SK-MEL-5 (cell line): ENCODE results near the gene DNAJB9. TPM values are rescaled to one million over a fixed set of nuclear protein-coding genes. Genes with fewer than 3 reads are reported as not detected.
A peak's percentile ranks its signal among the peaks of the same experiment; 100 is the strongest.
"Not testable (repeated sequence)": the region's sequence is repeated elsewhere in the genome, so short reads cannot be mapped to it uniquely, and the experiment has no call there.

Experiments used
- DNase-seq: peaks from one replicate; pipeline ENCODE4 v3.0.0-alpha.2; 2016; ENCODE audit warnings: low read depth, low spot score
- in situ Hi-C: cut with HindIII; loops from 2 replicates; pipeline ENCODE4 v1.10.0; 2016; ENCODE audit warnings: low sequenced_read_pairs, high pct_unique_total_duplicates, low pct_unique_long_range_greater_than_20kb
- polyA plus RNA-seq, 2 experiments: library from polyadenylated mRNA; depleted of rRNA; stranded (reverse); fragments of >200 nt; gene quantifications; 2 replicates each; pipeline ENCODE4 v1.2.3, GENCODE V29; 2015
- total RNA-seq: library from RNA; depleted of rRNA; stranded (reverse); fragments of >200 nt; shearing (Covaris generic); gene quantifications from 2 replicates; pipeline ENCODE4 v1.2.3, GENCODE V29; 2014; rRNA removed

The DNAJB9 gene
- 65.9 and 77.8 TPM in 2 replicates for total RNA-seq
- polyA plus RNA-seq (2015; cell fraction: cytosol; rRNA removed): 21.7 and 32.8 TPM in 2 replicates
- 8.5 and 10.4 TPM in 2 replicates for polyA plus RNA-seq (2015; cell fraction: nucleus; rRNA removed)

GRCh38 chr7:108569381-108570145, at the start of gene DNAJB9, which contains the start of gene THAP5:
DNAJB9 (plus strand) TSS chr7:108569874; CDS start chr7:108571727, 1,853 bp downstream.
THAP5 (minus strand) TSS chr7:108569706; CDS start chr7:108569569, 137 bp downstream.
- in situ Hi-C loops: no loop called here
- peak; percentile 100 for DNase-seq

DNA sequence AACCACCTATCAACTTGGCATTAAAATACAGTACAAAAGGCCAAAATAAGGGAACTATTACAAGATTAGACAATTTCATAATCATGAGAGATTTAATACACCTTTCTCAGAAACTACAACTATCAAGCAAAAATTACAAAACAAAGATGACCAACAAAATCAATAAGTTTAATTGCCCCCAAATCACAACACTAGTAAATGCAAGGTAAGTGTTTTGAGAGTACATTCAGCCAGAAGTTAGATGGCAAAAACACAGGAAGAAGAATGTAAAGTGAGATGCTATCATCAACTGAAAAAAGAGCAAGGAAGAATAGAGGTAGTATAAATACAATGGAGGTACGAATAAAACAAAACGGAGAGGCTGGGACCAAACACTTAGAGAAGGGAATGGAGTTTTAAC, 46.9 kb upstream of the DNAJB9 start:
- in situ Hi-C loops: no loop called here
- no peak for DNase-seq

- DNase-seq: peak; percentile 92
- in situ Hi-C loops: no loop called here
Measured at GRCh38 chr7:108525327-108525984, 44.2 kb upstream of the DNAJB9 start.

DNA sequence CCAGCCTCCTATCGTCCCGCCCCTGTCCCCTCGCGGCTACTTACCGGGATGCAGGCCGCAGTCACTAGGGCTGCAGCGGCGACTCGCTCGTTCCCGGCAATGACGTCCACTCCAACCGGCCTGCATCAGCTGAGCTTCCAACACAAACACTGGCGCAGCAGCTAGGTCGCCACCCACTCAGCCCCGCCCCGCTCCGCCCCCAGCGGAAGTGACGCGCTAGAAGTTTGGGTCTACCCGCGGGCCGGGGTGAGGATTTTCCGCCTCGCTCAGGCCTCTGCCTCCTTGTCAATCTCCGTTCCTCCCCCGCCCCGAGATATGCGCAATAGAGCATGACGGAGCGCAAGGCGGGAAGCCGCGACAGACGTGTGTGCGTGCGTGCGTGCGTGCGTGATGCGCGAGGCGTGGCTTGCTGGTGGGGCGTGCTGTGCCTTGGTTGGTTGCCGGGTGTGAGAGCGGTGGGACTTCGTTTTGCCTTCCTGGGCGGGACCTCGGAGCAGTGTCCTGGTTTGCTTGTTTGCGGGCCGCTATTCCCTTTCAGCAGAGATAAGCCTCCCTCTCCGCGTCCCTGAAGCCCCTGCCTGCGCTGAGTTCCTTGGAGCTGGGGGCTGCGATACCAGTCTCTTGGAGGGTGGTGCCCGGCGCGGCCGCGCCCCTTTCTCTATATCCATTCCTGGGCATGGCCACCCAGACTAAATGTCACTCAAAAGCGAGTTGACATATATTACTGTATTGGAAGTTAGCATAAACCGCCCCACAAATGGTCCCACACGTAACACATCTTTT, 43.5 kb upstream of the DNAJB9 start, which contains the start of gene PNPLA8:
Gene PNPLA8 (minus strand): TSS at position 151 of the 783 bp plus-strand sequence. CDS start 10,644 bp downstream, outside the sequence.
- in situ Hi-C loops: no loop called here
- DNase-seq: peak; percentile 100

GRCh38 chr7:108526768-108527017, 43.0 kb upstream of the DNAJB9 start:
- no peak for DNase-seq
- in situ Hi-C loops: no loop called here

- in situ Hi-C loops: no loop called here
- no peak for DNase-seq
Measured at GRCh38 chr7:108528183-108528712, 41.4 kb upstream of the DNAJB9 start.

GRCh38 chr7:108529341-108529740, 40.3 kb upstream of the DNAJB9 start:
- in situ Hi-C loops: no loop called here

DNA sequence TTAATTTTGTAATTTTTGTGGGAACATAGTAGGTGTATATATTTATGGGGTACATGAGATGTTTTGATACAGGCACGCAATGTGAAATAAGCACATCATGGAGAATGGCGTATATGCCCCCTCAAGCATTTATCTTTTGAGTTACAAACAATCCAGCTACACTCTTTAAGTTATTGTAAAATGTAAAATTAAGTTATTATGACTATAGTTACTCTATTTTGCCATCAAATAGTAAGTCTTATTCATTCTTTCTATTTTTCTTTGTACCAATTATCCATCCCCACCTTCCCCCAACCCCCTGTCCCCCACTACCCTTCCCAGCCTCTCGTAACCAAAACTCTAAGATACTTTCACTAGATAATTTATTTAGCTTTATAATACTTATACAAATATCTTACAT, 36.0 kb upstream of the DNAJB9 start:
- in situ Hi-C loops: no loop called here

More at GRCh38 chr7:108529341-108529740, 40.3 kb upstream of the DNAJB9 start:
- no peak for DNase-seq

DNA sequence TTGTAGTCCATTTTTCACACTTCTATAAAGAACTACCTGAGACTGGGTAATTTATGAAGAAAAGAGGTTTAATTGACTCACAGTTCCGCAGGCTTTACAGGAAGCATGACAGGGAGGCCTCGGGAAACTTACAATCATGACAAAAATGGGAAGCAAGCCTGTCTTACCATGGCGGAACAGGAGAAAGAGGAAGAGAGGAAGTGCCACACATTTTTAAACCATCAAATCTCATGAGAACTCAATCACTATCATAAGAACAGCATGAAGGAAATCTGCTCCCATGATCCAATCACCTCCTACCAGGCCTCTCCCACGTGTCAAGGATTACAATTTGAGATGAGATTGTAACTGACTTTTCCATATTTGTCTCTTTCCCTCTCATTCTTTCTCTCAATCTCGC, 34.4 kb upstream of the DNAJB9 start:
- no peak for DNase-seq
- in situ Hi-C loops: no loop called here

More for the DNA sequence above, 36.0 kb upstream of the DNAJB9 start:
- no peak for DNase-seq

DNA sequence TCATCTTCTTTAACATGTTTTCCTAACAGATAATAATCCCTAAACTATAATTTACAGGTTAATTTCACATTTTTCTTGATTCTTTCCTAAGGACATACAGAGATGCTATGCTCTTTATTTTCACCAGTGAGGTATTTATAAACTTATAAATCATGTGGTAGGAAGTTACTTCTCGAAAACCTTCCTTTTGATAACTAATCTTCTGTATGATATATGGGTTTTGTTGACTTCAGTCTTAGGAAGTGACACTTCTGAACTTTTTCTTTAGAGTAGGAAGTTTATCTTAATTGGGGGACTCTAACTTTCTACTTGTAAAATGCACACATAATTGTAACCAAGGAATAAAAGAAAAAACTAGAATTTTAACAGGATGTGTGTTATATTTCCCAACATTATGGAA, 33.9 kb upstream of the DNAJB9 start:
- no peak for DNase-seq
- in situ Hi-C loops: no loop called here

- in situ Hi-C loops: no loop called here
- DNase-seq: no peak
Measured at GRCh38 chr7:108537229-108537628, 32.4 kb upstream of the DNAJB9 start.

GRCh38 chr7:108538236-108538635, 31.4 kb upstream of the DNAJB9 start:
- DNase-seq, in situ Hi-C loops: not testable (repeated sequence)

GRCh38 chr7:108538685-108539084, 31.0 kb upstream of the DNAJB9 start:
- in situ Hi-C loops: not testable (repeated sequence)

DNA sequence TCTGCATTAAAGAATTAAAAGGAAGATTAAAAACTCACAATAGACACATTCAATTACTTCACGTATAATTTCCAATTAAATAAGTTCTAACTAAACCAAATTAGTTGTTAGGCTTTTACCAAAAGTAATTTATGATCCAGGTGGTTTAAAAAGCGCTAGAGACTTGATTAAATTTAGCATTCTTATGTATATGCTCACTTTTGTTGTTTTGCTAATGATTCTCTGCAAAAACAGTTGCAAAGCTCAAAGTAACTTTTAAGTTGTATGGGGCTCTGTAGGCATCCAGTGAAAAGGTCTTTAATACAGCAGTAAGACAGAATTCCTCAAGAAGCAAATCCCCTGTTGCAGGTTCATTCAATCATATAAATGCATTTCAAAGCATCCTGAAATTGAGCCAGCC, 28.2 kb upstream of the DNAJB9 start:
- DNase-seq: no peak
- in situ Hi-C loops: no loop called here

More at GRCh38 chr7:108538685-108539084, 31.0 kb upstream of the DNAJB9 start:
- not testable (repeated sequence) for DNase-seq

DNA sequence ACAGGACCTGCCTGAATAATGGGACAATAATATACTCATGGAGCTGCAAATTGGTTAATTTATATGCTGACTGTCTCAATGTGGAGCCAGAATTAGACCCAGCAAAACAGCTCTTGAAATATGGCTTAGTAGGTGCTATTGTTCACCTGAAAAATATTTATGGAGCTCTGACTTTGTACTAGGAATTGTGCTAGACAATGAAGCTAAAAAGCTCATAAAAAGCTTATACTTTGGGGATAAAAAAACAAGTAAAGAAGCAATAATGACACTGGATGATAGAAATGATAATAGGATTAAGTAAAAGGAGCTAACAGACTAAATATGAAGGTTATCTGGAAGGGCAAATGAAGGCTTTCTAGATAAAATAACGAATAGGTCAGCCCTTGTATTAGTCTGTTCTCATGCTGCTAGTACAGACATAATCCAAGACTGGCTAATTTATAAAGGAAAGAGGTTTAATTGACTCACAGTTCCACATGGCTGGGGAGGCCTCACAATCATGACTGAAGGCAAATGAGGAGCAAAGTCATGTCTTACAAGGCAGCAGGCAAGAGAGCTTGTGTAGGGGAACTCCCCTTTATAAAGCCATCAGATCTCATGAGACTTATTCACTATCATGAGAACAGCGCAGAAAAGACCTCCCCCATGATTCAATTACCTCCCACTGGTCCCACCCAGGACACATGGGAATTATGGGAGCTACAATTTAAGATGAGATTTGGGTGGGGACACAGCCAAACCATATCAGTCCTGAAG, 21.4 kb upstream of the DNAJB9 start:
- in situ Hi-C loops, DNase-seq: not testable (repeated sequence)

DNA sequence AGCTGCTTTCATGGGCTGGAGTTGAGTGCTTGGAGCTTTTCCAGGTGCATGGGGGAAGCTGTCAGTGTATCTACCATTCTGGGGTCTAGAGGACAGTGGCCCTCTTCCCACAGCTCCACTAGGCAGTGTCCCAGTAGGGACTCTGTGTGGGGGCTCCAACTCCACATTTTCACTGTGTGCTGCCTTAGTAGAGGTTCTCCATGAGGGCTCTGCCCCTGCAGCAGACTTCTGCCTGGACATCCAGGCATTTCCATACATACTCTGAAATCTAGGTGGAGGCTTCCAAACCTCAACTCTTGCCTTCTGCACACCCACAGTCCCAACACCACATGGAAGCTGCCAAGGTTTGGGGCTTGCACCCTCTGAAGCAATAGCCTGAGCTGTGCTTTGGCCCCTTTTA, 13.0 kb upstream of the DNAJB9 start:
- DNase-seq, in situ Hi-C loops: not testable (repeated sequence)

DNA sequence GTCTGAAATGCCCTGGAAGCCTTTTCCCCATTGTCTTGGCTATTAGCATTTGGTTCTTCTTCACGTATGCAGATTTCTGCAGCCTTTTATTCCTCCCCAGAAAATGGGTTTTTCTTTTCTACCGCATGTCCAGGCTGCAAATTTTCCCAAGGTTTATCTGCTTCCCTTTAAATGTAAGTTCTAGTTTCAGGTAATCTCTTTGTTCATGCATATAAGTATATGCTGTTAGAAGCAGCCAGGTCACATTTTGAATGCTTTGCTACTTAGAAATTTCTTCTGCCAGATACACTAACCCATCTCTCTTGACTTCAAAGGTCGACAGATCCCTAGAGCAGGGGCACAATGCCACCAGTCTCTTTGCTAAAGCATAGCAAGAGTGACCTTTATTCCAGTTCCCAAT, 12.5 kb upstream of the DNAJB9 start:
- DNase-seq: no peak
- in situ Hi-C loops: no loop called here
